HL-60 (cell line): Measurements from ENCODE around the gene TFE3.

Source experiments
- DNase-seq, 2 experiments: peaks; one replicate each; pipeline ENCODE4 v3.0.0-alpha.2; 2010 to 2020; ENCODE audit warnings: low read depth in 1 of 2, low spot score in 1 of 2
- H3K27ac ChIP-seq: fragments of 250-450 bp; sonication (Bioruptor Pico); replicated peaks from 2 replicates; pipeline ENCODE4 v1.5.1; 2020; ENCODE audit warnings: mild to moderate bottlenecking, moderate library complexity
- H3K27me3 ChIP-seq: fragments of 250-450 bp; sonication (Bioruptor Pico); 2 replicates; pipeline ENCODE4 v1.5.1; 2021; ENCODE audit warnings: mild to moderate bottlenecking, moderate library complexity; ENCODE audit not compliant: insufficient read depth, poor library complexity, severe bottlenecking
- H3K4me3 ChIP-seq: replicated peaks from 2 replicates; pipeline ENCODE4 v1.5.1; 2011; ENCODE audit warnings: mild to moderate bottlenecking, control low read depth, low read length; ENCODE audit not compliant: insufficient read depth
- GABPA ChIP-seq: IDR thresholded peaks from 2 replicates; pipeline ENCODE4 v1.6.1; 2012; ENCODE audit warnings: low read depth
- POLR2AphosphoS5 ChIP-seq: IDR thresholded peaks from 2 replicates; pipeline ENCODE4 v1.6.1; 2012; ENCODE audit warnings: low read depth
- SPI1 ChIP-seq: IDR thresholded peaks from 2 replicates; pipeline ENCODE4 v1.6.1; 2012; ENCODE audit warnings: low read depth, mild to moderate bottlenecking, borderline replicate concordance
- TF ChIP-seq, protein P1 (sequence below): IDR thresholded peaks from 2 replicates; pipeline ENCODE4 v1.6.1; 2012; ENCODE audit warnings: low read depth; ENCODE audit not compliant: insufficient replicate concordance
- TF ChIP-seq, protein P2 (sequence below): IDR thresholded peaks from one replicate; pipeline ENCODE4 v1.5.1; 2011; ENCODE audit warnings: low read length, control low read depth, inconsistent platforms; ENCODE audit not compliant: insufficient read depth

TFE3 gene

DNA sequence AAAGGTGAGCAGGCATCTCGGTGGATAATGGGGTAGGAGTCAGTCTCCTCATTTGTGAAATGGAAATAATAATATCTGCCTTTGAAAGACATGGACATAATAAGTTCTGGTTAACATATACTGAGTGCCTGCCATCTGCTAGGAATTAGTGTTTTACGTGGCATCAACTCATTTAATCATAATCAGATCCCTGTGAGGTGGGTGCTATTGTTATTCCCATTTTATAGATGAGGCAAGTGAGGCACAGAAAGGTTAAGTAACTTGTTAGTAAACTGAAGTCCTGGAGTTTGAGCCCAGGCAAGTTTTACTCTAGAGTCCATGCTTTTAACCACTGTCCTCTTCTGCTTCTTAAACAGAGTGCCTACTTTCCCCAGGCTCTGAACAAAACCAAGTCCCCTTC lies 23.1 kb upstream of the TFE3 start:
- TF ChIP-seq GABPA (no peak), SPI1 (no peak), POLR2AphosphoS5 (no peak)
- TF ChIP-seq, protein P1, sequence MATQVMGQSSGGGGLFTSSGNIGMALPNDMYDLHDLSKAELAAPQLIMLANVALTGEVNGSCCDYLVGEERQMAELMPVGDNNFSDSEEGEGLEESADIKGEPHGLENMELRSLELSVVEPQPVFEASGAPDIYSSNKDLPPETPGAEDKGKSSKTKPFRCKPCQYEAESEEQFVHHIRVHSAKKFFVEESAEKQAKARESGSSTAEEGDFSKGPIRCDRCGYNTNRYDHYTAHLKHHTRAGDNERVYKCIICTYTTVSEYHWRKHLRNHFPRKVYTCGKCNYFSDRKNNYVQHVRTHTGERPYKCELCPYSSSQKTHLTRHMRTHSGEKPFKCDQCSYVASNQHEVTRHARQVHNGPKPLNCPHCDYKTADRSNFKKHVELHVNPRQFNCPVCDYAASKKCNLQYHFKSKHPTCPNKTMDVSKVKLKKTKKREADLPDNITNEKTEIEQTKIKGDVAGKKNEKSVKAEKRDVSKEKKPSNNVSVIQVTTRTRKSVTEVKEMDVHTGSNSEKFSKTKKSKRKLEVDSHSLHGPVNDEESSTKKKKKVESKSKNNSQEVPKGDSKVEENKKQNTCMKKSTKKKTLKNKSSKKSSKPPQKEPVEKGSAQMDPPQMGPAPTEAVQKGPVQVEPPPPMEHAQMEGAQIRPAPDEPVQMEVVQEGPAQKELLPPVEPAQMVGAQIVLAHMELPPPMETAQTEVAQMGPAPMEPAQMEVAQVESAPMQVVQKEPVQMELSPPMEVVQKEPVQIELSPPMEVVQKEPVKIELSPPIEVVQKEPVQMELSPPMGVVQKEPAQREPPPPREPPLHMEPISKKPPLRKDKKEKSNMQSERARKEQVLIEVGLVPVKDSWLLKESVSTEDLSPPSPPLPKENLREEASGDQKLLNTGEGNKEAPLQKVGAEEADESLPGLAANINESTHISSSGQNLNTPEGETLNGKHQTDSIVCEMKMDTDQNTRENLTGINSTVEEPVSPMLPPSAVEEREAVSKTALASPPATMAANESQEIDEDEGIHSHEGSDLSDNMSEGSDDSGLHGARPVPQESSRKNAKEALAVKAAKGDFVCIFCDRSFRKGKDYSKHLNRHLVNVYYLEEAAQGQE: no peak
- TF ChIP-seq, protein P2, sequence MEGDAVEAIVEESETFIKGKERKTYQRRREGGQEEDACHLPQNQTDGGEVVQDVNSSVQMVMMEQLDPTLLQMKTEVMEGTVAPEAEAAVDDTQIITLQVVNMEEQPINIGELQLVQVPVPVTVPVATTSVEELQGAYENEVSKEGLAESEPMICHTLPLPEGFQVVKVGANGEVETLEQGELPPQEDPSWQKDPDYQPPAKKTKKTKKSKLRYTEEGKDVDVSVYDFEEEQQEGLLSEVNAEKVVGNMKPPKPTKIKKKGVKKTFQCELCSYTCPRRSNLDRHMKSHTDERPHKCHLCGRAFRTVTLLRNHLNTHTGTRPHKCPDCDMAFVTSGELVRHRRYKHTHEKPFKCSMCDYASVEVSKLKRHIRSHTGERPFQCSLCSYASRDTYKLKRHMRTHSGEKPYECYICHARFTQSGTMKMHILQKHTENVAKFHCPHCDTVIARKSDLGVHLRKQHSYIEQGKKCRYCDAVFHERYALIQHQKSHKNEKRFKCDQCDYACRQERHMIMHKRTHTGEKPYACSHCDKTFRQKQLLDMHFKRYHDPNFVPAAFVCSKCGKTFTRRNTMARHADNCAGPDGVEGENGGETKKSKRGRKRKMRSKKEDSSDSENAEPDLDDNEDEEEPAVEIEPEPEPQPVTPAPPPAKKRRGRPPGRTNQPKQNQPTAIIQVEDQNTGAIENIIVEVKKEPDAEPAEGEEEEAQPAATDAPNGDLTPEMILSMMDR: no peak
- no peaks in the 10 kb centered on the region for H3K27me3 ChIP-seq
- no peak for DNase-seq
- no peak overlapping the region for H3K4me3 ChIP-seq
- no peak overlapping the region for H3K27ac ChIP-seq

DNA sequence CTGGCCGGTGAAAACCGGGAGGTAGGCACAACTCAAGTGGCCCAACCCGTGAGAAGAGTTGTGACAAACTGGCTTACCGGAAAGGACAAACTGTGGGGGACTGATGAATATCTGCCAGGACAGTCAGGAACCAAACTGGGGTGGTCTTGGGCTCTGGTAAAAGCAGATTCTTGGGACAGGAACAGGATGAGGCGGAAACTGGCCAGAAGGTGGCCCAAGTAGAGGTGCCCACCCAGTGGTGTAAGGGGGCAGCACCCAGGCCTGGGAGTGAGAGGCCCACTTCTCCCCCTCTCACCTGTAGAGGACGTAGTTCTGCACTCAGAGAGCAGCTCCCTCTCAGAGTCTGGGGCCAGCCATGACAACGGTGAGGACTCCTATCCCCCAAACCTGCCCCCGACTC lies 21.6 kb upstream of the TFE3 start:
- TF ChIP-seq, protein P1: no peak
- no peak for TF ChIP-seq GABPA
- Histone ChIP-seq H3K27me3 (no peaks in the 10 kb centered on the region), H3K4me3 (no peak overlapping the region), H3K27ac (no peak overlapping the region)
- no peak for DNase-seq

DNA sequence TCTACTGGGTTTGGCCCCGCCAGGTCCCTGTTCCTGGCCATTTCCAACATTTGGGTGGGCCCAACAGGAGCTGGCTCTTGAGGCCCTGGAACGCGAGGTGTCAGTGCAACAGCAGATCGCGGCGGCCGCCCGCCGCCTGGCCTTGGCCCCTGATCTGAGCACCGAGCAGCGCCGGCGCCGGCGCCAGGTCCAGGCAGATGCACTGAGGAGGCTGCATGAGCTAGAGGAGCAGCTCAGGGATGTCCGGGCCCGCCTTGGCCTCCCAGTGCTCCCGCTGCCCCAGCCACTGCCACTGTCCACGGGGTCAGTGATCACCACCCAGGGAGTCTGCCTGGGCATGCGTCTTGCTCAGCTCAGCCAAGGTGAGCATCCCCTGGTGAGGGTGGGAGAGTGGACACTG lies 21.1 kb upstream of the TFE3 start:
- H3K27me3 ChIP-seq: no peaks in the 10 kb centered on the region
- DNase-seq: no peak
- TF ChIP-seq, protein P2: no peak
- TF ChIP-seq POLR2AphosphoS5: no peak
- TF ChIP-seq GABPA: no peak
- TF ChIP-seq, protein P1: no peak
- no peak for TF ChIP-seq SPI1
- H3K27ac ChIP-seq: no peak overlapping the region
- no peak overlapping the region for H3K4me3 ChIP-seq

DNA sequence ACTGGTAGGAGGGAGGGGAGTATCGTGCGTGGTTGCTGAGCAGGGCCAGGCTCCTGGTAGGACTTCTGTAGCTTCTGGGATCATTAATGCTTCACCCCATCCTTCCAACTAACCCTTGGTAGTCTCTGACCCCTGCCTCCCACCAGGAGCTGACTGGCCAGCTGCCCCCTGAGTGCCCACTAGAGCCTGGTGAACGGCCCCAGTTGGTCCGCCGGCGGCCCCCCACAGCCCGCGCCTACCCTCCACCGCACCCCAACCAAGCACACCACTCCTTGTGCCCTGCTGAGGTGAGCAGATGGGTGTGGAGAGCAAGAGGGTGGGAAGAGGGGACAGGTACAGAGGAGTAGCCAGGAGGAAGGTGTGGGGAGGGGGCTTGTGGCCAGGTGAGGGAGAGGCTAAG lies 20.6 kb upstream of the TFE3 start:
- Histone ChIP-seq H3K4me3 (no peak overlapping the region), H3K27ac (no peak overlapping the region), H3K27me3 (no peaks in the 10 kb centered on the region)
- TF ChIP-seq, protein P2: no peak
- TF ChIP-seq GABPA: no peak
- no peak for DNase-seq
